Right hindlimb (tissue), 1 donor: ENCODE results near the gene ZNF577.
"Not testable (repeated sequence)": the region's sequence is repeated elsewhere in the genome, so short reads cannot be mapped to it uniquely, and the experiment has no call there.

ENCODE experiments used
- DNase-seq: peaks from one replicate; pipeline ENCODE4 v3.0.0-alpha.2; 2018

Gene ZNF577

DNA sequence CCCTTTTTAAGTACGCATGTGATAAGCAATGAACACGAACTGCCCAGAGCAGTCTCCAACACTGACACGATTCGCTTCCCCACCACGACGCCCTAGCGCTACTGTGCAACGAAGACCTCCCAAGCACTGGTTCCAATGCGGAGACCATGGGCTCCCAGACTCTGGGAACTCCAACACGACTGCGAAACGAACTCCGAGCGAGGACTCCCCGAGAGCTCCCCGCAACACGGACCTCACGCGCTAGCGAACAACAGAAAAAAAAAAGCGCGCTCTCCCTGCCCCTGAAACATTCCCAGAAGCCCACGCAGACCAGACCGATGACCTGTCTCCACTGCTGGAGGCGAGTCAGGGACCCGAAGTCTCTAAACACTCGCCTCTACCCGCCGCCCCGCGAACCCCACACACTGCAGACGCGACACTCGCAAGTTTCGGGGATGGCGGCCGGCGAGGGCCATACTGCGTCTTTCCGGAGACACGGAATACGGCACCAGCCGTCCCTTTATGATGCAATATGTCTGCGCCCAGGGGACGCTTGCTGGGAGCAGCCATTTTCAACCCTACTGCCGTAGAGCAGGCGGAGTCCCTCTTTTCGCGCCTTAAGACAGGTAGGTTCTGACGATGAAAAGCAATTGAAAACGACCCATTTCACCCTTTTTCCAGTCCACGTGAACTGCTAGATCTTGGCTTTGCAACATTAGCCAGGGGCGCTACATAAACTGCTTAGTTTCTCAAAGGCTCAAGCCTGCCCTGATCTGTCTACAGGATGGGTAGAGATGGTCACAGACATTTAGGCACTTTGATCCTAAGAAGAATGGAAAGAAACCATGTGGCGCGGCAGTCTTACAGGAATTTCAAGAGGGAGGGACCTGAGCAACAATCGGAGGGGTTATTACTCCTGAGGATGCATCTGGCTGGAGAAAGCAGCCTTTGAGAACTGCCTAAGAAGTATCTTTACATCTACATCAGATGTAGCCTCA lies at the start of gene ZNF577:
Gene ZNF577 (minus strand): TSS at position 430 of the 977 bp plus-strand sequence. CDS start 7,569 bp downstream, outside the sequence.
- DNase-seq = peak; percentile 96

DNA sequence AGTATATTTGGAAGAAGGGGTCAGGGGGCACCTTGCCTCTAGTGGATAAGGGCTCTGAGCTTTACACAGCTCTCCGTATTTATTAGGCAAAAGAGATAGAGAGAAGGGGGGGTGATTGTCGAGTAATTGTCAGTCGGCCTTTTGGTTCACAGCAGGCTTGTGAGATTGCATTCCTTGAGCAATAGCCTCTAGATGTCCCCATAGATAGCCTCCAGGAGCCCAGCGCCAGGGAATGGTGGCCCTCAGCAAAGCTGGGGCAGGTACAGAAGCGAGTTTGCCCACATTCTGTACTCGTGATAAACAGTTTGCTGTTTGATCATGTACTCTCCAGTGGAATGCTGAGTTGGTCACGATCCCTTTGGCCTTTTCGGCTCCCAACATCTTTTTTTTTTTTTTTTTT lies 44.2 kb upstream of the ZNF577 start:
- DNase-seq = no peak

DNA sequence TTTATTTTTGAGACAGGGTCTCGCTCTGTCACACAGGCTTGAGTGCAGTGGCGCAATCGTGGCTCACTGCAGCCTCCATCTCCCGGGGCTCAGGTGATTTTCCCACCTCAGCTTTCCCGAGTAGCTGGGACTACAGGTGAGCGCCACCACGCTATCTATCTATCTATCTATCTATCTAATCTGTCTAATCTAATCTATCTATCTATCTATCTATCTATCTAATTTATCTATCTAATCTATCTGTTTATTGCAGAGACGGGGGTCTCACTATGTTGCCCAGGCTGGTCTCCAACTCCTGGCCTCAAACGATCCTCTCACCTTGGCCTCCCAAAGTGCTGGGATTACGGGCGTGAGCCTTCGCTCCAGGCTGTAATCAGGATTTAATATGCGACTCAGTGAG lies 40.1 kb upstream of the ZNF577 start:
- DNase-seq = no peak

DNA sequence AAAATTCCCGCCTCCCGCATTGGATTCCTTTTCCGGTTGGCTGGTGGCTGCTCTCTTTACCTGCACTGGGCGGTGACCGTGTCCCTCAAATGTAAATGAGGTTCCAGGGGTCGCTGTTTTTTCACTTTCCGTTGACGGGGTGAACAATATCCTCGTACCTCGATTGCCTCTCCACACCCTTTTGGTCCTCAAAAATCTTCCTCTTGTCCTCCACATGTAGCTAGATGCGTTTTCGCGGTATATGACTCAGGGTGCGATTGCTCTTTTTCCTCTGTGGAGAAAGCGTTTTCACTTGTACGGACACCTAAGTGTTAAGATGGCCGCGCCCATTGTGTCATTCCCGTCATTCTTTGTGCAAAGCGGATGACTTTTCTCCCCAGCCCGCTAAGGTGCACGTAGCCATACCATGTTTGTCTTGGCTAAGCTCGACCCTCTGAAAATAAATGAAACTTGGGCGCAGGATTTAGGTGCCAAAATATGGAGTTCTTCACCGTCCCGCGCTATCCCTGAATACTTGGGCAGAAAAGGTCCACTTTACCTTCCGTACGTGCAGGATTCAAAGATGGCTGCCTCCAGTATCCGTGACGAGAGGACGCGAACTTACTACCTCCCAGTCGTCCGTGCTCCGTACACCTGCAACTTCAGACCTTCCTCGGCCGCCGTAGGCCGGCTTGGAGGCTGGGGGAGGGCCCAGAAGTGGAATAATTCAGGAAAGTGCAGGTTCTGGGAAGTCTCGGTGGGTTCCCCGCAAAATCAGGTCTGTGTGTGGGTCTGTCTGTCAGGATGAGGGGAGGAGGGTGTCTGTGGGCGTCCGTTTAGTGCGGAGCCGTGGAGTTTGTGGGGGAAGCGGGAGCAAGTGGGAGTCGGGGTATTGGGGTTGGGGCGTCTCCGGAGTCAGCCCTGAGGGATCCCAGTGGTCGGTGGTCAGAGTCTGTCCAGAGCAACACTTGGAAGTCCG lies 39.3 kb upstream of the ZNF577 start, which contains the start of gene ZNF613:
Gene ZNF613 (plus strand): TSS at position 689 of the 958 bp plus-strand sequence. CDS start 8,749 bp downstream, outside the sequence.
- peak; percentile 93 for DNase-seq

DNA sequence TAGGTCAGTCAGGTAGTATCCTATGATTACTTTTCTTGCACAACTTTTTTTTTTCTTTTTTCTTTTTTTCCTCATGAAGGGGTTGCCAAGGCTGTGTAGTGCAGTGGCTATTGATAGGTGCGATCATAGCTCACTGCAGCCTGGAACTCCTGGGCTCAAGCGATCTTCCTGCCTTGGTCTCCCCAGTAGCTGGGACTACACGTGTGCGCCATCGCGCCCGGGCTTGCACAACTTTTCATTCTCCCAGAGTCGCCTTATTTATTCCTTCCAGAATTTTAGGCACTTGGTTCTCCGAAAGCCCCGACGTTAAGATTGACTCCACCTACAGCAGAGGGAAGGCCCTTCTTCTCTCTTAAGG lies 38.7 kb upstream of the ZNF577 start:
- no peak for DNase-seq

DNA sequence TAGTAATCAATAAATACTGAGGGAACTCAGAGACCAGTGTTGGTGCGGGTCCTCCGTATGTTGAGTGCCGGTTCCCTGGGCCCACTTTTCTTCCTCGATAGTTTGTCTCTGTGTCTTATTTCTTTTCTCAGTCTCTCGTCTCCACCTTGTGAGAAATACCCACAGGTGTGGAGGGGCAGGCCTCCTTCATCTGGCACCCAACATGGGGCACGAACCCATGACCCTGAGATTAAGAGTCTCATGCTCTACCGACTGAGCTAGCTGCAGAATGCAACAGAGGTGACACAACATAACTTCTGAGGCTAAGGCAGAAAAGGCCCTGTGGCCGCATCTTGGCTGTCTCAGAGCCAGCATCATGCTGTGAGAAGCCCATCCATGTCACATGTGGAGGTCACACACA lies 34.2 kb upstream of the ZNF577 start:
- DNase-seq = no peak

DNA sequence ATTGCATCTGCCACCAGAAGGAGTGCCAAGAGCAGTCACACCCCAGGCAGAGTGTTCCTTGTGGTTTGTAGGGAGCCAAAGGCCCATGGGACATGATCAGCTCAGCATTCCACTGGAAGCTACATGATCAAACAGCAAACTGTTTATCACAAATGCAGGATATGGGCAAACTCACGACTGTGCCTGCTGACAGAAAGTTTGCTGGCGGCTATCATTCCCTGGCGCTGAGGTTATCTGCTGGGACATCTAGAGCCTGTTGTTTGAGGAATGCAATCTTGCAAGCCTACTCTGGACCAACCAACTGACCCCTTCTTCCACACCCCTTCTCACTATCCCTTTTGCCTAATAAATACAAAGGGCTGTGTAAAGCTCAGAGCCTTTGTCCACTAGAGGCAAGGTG lies 31.9 kb upstream of the ZNF577 start:
- no peak for DNase-seq

DNA sequence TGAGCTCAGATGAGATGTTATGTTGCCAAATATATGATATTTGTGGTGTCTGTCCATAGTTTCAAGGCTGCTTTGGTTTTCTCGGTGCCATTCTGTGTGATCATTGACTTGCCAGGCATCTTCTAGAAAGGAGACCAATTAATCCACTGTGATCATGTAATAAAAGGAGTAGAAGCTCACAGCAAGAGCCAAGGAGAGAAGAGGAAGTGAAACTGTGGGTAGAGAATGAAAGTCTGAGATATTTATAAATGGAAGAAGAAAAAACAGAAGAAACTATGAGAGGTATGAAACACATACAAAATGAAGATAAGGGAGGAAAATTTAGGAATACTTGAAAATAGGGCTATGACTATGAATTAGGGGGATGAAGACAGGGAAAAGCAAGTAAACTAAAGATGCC lies 28.4 kb upstream of the ZNF577 start:
- no peak for DNase-seq

DNA sequence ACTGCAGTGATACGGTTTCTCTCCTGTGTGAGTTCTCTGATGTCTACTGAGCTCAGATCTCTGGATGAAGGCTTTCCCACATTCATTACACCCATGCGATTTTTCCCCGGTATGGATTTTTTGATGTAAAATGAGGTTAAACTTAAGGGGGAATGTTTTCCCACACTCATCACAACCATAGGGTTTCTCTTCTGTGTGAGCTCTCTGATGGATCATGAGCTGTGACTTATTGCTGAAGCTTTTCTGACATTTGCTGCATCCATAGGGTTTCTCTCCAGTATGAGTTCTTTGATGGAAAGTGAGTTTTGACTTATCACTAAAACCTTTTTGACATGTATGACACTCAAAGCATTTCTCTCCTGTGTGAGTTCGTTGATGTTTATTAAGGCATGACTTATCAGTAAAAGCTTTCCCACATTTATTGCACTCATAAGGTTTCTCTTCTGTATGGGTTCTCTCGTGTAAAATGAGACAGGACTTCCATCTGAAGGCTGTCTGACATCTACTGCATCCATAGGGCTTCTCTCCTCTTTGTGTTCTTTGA lies 27.6 kb upstream of the ZNF577 start:
- no peak for DNase-seq

DNA sequence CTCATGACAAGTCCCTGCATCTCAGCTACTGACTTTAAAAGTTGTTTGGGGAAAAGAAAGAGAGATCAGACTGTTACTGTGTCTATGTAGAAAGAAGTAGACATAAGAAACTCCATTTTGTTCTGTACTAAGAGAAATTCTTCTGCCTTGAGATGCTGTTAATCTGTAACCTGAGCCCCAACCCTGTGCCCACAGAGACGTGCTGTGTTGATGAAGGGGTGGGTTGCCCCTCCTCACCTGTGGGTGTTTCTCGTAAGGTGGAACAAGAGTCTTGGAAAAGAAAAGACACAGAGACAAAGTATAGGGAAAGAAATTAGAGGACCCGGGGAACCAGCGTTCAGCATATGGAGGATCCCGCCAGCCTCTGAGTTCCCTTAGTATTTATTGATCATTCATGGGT lies 20.2 kb upstream of the ZNF577 start:
- not testable (repeated sequence) for DNase-seq

DNA sequence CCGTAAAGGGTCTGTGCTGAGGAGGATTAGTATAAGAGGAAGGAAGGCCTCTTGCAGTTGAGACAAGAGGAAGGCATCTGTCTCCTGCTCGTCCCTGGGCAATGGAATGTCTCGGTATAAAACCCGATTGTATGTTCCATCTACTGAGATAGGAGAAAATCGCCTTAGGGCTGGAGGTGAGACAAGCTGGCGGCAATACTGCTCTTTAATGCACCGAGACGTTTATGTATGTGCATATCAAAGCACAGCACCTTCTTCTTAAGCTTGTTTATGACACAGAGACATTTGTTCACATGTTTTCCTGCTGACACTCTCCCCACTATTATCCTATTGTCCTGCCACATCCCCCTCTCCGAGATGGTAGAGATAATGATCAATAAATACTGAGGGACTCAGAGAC lies 18.4 kb upstream of the ZNF577 start:
- not testable (repeated sequence) for DNase-seq

DNA sequence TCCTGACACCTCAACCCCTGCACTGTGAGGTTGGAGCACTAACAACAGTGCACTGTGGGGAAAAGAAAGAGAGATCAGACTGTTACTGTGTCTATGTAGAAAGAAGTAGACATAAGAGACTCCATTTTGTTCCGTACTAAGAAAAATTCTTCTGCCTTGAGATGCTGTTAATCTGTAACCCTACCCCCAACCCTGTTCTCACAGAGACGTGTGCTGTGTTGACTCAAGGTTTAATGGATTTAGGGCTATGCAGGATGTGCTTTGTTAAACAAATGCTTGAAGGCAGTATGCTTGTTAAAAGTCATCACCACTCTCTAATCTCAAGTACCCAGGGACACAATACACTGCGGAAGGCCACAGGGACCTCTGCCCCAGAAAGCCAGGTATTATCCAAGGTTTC lies 17.9 kb upstream of the ZNF577 start:
- DNase-seq = not testable (repeated sequence)

DNA sequence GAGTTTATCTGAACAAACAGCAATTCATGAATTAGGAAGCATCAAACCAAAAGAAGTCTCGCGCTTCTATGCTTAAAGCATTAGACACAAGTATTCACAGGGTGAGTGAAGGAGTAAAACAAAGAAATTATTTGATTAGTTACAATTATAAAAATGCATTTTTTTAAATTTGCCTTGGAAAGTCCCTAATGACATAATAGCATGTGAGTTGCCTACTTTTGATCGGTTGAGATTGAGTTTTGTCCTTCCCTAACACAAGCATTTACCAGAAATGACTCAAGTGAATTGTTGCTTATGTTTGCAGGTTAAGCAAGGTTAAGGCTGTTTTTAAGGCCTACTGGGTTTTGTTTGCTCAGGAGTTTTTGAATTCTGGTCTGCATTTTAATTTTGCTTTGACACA lies 17.5 kb upstream of the ZNF577 start:
- no peak for DNase-seq

DNA sequence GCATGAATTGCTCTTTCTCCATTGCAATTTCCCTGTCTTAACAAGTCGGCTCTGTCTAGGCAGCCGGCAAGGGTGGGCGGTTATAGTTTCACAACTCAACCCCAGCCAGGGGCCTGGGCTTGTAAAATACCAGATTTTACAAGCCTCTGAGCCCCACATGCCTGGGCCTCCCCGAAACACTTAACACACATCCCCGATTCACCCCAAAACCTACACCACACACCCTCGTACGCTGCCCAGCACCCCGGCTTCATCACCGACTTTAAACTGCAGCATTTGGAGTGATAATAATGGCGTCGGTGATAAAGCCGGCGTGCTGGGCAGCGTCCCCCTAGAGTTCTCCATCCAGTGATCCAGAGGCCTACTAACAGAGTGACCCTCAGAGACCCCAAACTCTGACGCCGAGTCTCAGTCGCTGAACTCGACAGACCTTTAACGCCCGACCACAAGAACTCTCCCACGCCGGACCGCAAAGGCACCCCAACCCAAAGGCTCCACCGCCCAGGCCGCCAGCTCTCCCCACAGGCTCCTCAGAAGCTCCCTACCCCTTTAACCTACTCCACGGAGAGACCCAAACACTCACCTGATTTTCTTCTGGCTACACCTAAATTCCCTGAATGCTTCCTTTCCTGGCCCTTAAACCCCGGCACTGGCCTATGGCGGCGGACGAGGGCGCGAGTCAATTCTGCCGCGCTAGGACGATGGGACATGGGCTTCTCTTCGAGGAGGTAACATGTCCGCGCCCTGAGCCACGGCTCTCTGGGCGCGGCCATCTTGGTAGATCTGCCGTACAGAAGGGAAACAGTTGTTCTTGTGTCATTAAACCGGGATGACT lies 16.8 kb upstream of the ZNF577 start, which contains the start of gene ZNF649:
Gene ZNF649 (minus strand): TSS at position 687 of the 835 bp plus-strand sequence. CDS start 4,910 bp downstream, outside the sequence.
- peak; percentile 89 for DNase-seq

DNA sequence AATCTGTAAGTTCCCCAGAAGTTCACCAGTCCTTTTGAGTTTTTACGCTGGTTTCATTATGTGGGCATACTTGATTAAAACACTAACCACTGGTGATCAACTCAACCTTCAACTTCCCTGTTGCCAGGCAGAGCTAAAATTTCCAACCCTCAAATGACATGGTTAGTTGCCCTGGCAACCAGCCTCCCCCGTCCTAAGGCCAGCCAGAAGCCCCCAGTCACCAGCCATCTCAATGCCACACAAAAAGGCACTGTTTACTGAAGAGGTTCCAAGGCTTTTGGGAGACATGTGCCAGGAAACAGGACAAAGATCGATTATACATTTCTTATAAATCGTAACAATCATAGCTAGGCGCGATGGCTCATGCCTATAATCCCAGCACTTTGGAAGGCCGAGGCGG lies 15.4 kb upstream of the ZNF577 start:
- DNase-seq = no peak

DNA sequence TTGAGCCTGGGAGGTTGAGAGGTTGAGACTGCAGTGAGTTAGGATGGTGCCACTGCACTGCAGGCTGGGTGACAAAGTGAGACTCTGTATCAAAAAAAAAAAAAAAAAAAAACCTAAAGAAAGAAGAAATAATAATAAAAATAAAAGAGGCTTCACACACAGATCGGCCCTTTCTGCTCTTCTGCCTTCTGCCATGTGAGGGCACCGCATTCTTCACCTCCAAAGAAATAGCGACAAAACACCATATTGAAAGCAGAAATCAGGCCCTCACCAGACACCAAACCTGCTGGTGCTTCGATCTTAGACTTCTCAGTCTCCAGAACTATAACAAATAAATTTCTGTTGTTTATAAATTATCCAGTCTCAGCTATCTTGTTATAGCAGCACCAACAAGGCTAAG lies 14.1 kb upstream of the ZNF577 start:
- no peak for DNase-seq

DNA sequence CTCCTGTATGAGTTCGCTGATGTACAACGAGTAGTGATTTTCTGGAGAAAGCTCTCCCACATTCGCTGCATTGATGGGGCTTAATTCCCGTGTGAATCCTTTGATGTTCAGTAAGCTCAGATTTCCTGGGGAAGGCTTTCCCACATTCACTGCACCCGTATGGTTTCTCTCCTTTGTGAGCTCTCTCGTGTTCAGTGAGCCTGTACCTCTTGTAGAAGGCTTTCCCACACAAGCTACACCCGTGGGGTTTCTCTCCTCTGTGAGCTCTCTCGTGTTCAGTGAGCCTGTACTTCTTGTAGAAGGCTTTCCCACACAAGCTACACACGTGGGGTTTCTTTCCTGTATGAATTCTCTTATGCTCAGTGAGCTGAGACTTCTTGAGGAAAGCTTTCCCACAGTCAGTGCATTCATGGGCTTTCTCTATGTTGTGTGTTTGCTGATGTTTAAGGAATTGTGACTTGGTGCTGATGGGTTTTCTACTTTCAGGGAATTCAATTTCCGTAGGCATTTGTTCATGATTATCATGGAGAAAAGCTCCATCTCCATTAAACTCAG lies 3.5 kb upstream of the ZNF577 start:
- no peak for DNase-seq

DNA sequence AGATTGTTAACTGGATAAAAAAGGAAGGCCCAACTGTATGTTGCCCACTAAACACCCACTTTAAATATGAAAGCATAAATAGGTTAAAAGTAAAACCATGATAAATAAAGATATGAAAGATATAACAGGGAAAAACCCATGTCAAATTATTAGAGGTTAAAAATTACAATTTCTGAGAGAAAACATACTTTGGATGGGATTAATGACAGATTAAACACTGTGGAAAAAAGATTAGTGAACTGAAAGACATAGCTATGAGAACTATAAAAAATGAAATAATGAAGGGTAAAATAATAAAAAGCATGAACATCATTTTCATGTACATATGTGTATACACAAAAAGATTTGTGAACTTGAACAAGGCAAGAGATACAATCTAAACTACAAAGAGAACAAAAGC lies 2.2 kb upstream of the ZNF577 start:
- no peak for DNase-seq

DNA sequence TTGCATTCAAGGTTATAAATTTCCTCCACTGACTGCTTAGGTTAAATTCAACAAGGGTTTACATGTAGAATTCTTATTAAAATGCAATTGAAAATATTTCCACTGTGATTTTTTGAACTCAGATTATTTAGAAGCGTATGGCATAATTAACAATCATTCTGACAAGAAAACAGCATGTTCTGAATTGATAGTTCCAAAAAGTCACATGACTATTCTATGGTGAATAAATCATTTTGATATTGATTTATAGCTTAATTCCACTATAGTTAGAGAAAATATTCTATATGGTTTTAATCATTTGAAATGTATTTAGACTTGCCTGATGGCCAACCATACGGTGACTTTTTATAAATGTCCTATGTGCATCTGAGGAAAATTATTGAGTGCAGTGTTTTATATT lies 3.0 kb downstream of the ZNF577 start:
- DNase-seq = no peak

DNA sequence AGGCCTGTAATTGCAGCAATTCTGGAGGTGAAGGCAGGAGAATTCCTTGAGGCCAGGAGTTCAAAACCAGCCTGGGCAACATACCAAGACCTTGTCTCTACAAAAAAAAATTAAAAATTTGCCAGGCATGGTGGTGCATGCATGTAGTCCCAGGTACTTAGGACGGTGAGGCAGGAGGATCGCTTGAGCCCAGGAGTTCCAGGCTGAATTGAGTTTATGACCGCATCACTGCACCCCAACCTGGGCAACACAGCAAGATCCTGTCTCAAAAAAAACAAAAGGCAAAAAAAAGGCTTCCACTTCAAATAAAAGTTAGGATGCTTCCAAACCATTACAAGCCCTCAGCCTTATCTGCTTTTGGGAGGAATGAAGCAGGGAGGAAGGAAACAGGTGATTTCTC lies 5.2 kb downstream of the ZNF577 start:
- no peak for DNase-seq

DNA sequence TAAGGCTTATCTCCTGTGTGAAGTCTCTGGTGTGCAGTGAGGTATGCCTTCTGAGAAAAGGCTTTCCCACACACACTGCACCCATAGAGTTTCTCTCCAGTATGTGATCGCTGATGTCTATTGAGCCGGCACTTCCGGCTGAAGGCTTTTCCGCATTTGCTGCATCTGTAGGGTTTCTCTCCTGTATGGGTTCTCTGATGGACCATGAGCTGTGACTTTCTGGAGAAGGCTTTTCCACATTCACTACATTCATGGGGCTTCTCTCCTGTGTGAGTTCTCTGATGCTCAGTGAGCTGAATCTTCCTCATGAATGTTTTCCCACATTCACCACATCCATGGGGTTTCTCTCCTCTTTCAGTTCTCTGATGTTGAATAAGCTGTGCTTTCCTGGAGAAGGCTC lies 14.7 kb downstream of the ZNF577 start:
- DNase-seq = no peak
